ENCODE measurements around the gene F2RL2.
A peak's percentile ranks its signal among the peaks of the same experiment; 100 is the strongest.
"Not testable (repeated sequence)": the region's sequence is repeated elsewhere in the genome, so short reads cannot be mapped to it uniquely, and the experiment has no call there.

F2RL2 gene

GRCh38 chr5:76610196-76610595 is 13.0 kb downstream of the F2RL2 start:
- no peak overlapping the region for H3K27ac ChIP-seq
- TF ChIP-seq, protein P1, sequence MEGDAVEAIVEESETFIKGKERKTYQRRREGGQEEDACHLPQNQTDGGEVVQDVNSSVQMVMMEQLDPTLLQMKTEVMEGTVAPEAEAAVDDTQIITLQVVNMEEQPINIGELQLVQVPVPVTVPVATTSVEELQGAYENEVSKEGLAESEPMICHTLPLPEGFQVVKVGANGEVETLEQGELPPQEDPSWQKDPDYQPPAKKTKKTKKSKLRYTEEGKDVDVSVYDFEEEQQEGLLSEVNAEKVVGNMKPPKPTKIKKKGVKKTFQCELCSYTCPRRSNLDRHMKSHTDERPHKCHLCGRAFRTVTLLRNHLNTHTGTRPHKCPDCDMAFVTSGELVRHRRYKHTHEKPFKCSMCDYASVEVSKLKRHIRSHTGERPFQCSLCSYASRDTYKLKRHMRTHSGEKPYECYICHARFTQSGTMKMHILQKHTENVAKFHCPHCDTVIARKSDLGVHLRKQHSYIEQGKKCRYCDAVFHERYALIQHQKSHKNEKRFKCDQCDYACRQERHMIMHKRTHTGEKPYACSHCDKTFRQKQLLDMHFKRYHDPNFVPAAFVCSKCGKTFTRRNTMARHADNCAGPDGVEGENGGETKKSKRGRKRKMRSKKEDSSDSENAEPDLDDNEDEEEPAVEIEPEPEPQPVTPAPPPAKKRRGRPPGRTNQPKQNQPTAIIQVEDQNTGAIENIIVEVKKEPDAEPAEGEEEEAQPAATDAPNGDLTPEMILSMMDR (conservative IDR thresholded peaks at IDR 0.05) = no peak
- no peak for TF ChIP-seq ZFX (IDR thresholded peaks at IDR 0.05)

DNA sequence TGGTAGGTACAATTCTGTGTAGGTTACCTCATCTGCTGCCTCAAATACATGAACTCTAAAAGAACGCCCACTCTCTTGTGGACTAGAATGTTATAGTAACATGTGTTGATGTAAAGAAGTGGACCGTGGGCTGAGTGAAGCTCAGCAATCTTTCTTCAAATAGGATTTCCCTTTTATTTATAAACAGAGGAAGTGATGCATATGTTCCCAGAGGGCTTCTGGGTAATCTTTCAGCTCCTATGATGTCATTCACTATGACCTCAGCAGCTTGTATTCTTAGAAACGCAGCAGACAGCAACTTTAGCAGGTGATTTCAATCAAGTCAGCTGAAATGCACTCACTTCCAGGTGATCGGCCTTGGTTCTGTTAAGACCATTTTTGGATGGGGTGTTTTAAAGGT is 14.4 kb downstream of the F2RL2 start:
- H3K27ac ChIP-seq = no peak overlapping the region
- TF ChIP-seq ZFX (IDR thresholded peaks at IDR 0.05) = no peak
- TF ChIP-seq, protein P1 (conservative IDR thresholded peaks at IDR 0.05) = no peak

DNA sequence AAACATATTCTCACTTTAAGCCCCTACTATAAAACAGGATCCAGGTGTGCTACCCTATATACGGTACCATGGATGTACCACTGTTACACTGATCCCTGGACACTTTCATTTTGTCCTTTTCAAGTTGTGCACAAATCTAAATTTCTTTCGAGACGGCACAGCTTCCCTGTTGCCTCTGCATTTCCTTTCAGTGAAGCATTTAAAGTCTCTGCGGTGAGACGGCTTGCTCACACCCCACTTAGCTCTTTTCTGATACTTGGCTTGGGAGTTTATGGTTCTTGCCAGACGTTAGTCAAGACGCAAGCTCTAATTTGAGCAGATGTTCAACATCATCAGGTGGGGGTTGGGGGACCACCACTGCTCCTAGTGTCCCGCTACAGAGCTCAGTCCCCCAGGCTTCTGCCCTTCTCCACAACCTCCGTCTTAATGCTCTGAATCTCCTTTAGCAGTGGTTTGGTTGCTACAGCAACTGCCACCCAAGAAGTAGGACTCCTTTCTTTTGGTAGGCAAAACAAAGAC is 15.8 kb downstream of the F2RL2 start:
- H3K27ac ChIP-seq = no peak overlapping the region
- TF ChIP-seq, protein P1 (conservative IDR thresholded peaks at IDR 0.05) = no peak
- no peak for TF ChIP-seq ZFX (IDR thresholded peaks at IDR 0.05)

GRCh38 chr5:76606701-76607100 is 16.5 kb downstream of the F2RL2 start:
- TF ChIP-seq, protein P1 (conservative IDR thresholded peaks at IDR 0.05) = no peak
- no peak for TF ChIP-seq ZFX (IDR thresholded peaks at IDR 0.05)
- H3K27ac ChIP-seq = no peak overlapping the region

GRCh38 chr5:76604838-76605237 is 18.4 kb downstream of the F2RL2 start:
- TF ChIP-seq ZFX (IDR thresholded peaks at IDR 0.05) = no peak
- TF ChIP-seq, protein P1 (conservative IDR thresholded peaks at IDR 0.05) = no peak

GRCh38 chr5:76603991-76604390 is 19.2 kb downstream of the F2RL2 start:
- not testable (repeated sequence) for H3K27ac ChIP-seq

More at GRCh38 chr5:76604838-76605237, 18.4 kb downstream of the F2RL2 start:
- H3K27ac ChIP-seq = no peak overlapping the region

DNA sequence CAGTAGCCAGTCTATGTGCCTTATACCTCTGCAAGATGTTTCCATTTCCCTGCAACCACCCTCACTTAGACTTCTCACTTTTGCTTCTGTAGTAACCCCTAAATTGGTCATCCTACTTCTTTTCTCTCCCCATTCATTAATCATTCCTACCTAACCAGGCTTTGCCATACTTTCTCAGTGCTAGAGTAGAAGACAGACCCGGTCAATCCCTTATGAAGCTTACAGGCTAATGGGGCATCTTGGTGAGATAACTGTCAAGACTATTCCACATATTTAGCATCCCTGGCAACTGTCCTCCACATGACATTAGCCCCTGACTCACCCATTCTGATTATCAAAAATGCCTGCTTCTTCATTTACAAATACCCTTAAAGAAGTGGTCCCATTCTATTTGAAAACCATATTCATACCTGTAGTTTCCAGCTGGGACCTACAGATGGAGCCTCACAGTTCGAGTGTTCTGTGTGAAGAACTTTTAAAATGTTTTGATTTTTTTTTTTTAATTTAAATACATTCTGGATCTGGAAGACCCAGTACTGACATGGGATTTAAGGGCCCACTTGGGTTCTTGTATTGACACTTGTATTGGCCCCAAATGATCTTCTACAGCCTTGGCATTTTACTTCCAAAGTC is 21.0 kb downstream of the F2RL2 start:
- no peak for TF ChIP-seq ZFX (IDR thresholded peaks at IDR 0.05)
- TF ChIP-seq, protein P1 (conservative IDR thresholded peaks at IDR 0.05) = no peak

DNA sequence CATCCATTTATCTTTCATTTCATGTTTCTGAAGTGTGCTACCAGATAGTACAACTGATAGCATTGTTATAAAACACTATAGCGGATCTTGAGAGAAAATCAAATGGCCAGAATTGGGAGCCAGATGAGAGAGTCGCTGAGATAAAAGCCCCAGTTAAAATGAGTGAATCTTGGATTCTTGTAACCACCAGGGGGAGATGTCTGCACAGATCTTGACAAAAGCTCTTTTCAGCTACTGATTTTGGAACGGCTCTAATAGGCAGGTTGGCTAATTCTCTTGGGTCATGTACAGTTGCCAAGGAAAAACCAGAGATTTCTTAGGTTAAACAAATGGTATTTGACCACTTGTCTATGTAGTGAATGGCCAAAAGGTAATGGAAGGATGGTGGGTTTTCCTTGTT is 21.7 kb downstream of the F2RL2 start:
- TF ChIP-seq, protein P1 (conservative IDR thresholded peaks at IDR 0.05) = peak; percentile 82
- TF ChIP-seq ZFX (IDR thresholded peaks at IDR 0.05) = no peak
- H3K27ac ChIP-seq = no peak overlapping the region

More for the DNA sequence above, 21.0 kb downstream of the F2RL2 start:
- no peak overlapping the region for H3K27ac ChIP-seq
